ENCODE results near the gene HTRA3.

Gene HTRA3

GRCh38 chr4:8244931-8245460, 24.6 kb upstream of the HTRA3 start:
- Histone ChIP-seq H3K27me3 (ENCODE audit: insufficient read depth, insufficient read length) (no peaks in the 10 kb centered on the region), H3K4me1 (ENCODE audit: insufficient read depth, insufficient read length) (peaks cover 7% of the 10 kb centered on the region), H3K9ac (ENCODE audit: insufficient read length, low read depth) (no peak overlapping the region), H3K4me3 (ENCODE audit: insufficient read length, low read depth) (no peak overlapping the region), H3K36me3 (ENCODE audit: insufficient read depth, insufficient read length, low read length) (no peaks in the 10 kb centered on the region), H3K9me3 (ENCODE audit: insufficient read depth, low read length) (no peaks in the 10 kb centered on the region)
- DNase-seq (ENCODE audit: low read depth, low spot score), result no peak
- TF ChIP-seq ZNF274 (IDR thresholded peaks at IDR 0.05; ENCODE audit: low read depth, low read length), result no peak
- no peak for TF ChIP-seq YY1 (IDR thresholded peaks at IDR 0.05; ENCODE audit: insufficient read depth, insufficient read length)
- TF ChIP-seq SUZ12 (IDR thresholded peaks at IDR 0.05; ENCODE audit: extremely low read depth, insufficient read depth, insufficient read length), result no peak

GRCh38 chr4:8245884-8246833, 23.4 kb upstream of the HTRA3 start:
- Histone ChIP-seq H3K4me3 (ENCODE audit: insufficient read length, low read depth) (no peak overlapping the region), H3K9ac (ENCODE audit: insufficient read length, low read depth) (no peak overlapping the region), H3K9me3 (ENCODE audit: insufficient read depth, low read length) (no peaks in the 10 kb centered on the region), H3K36me3 (ENCODE audit: insufficient read depth, insufficient read length, low read length) (no peaks in the 10 kb centered on the region), H3K27me3 (ENCODE audit: insufficient read depth, insufficient read length) (no peaks in the 10 kb centered on the region), H3K4me1 (ENCODE audit: insufficient read depth, insufficient read length) (peaks cover 7% of the 10 kb centered on the region)
- no peak for DNase-seq (ENCODE audit: low read depth, low spot score)
- TF ChIP-seq SUZ12 (IDR thresholded peaks at IDR 0.05; ENCODE audit: extremely low read depth, insufficient read depth, insufficient read length) (no peak), ZNF274 (IDR thresholded peaks at IDR 0.05; ENCODE audit: low read depth, low read length) (no peak), YY1 (IDR thresholded peaks at IDR 0.05; ENCODE audit: insufficient read depth, insufficient read length) (no peak)

GRCh38 chr4:8247047-8247930, 22.3 kb upstream of the HTRA3 start:
- no peaks in the 10 kb centered on the region for H3K27me3 ChIP-seq (ENCODE audit: insufficient read depth, insufficient read length)
- H3K4me1 ChIP-seq (ENCODE audit: insufficient read depth, insufficient read length), result peaks cover 7% of the 10 kb centered on the region
- H3K36me3 ChIP-seq (ENCODE audit: insufficient read depth, insufficient read length, low read length), result no peaks in the 10 kb centered on the region
- TF ChIP-seq SUZ12 (IDR thresholded peaks at IDR 0.05; ENCODE audit: extremely low read depth, insufficient read depth, insufficient read length) (no peak), ZNF274 (IDR thresholded peaks at IDR 0.05; ENCODE audit: low read depth, low read length) (no peak), YY1 (IDR thresholded peaks at IDR 0.05; ENCODE audit: insufficient read depth, insufficient read length) (no peak)
- no peak for DNase-seq (ENCODE audit: low read depth, low spot score)
- no peak overlapping the region for H3K4me3 ChIP-seq (ENCODE audit: insufficient read length, low read depth)
- peak overlapping the region; percentile 32 for H3K9ac ChIP-seq (ENCODE audit: insufficient read length, low read depth)
- no peaks in the 10 kb centered on the region for H3K9me3 ChIP-seq (ENCODE audit: insufficient read depth, low read length)

- peaks cover 9% of the 10 kb centered on the region for H3K4me1 ChIP-seq (ENCODE audit: insufficient read depth, insufficient read length)
- H3K27me3 ChIP-seq (ENCODE audit: insufficient read depth, insufficient read length), result no peaks in the 10 kb centered on the region
- no peaks in the 10 kb centered on the region for H3K9me3 ChIP-seq (ENCODE audit: insufficient read depth, low read length)
- TF ChIP-seq SUZ12 (IDR thresholded peaks at IDR 0.05; ENCODE audit: extremely low read depth, insufficient read depth, insufficient read length) (no peak), ZNF274 (IDR thresholded peaks at IDR 0.05; ENCODE audit: low read depth, low read length) (no peak), YY1 (IDR thresholded peaks at IDR 0.05; ENCODE audit: insufficient read depth, insufficient read length) (no peak)
- H3K4me3 ChIP-seq (ENCODE audit: insufficient read length, low read depth), result no peak overlapping the region
- H3K9ac ChIP-seq (ENCODE audit: insufficient read length, low read depth), result no peak overlapping the region
- no peaks in the 10 kb centered on the region for H3K36me3 ChIP-seq (ENCODE audit: insufficient read depth, insufficient read length, low read length)
- no peak for DNase-seq (ENCODE audit: low read depth, low spot score)
Measured at GRCh38 chr4:8248091-8248490, 21.5 kb upstream of the HTRA3 start.

GRCh38 chr4:8250227-8250626, 19.3 kb upstream of the HTRA3 start:
- H3K27me3 ChIP-seq (ENCODE audit: insufficient read depth, insufficient read length), result no peaks in the 10 kb centered on the region
- TF ChIP-seq ZNF274 (IDR thresholded peaks at IDR 0.05; ENCODE audit: low read depth, low read length), result no peak
- TF ChIP-seq SUZ12 (IDR thresholded peaks at IDR 0.05; ENCODE audit: extremely low read depth, insufficient read depth, insufficient read length), result no peak
- TF ChIP-seq YY1 (IDR thresholded peaks at IDR 0.05; ENCODE audit: insufficient read depth, insufficient read length), result no peak

GRCh38 chr4:8250637-8251036, 18.9 kb upstream of the HTRA3 start:
- H3K9ac ChIP-seq (ENCODE audit: insufficient read length, low read depth), result no peak overlapping the region
- no peaks in the 10 kb centered on the region; the same call in 1 of the 2 replicates for H3K9me3 ChIP-seq (ENCODE audit: insufficient read depth, low read length)
- H3K27me3 ChIP-seq (ENCODE audit: insufficient read depth, insufficient read length), result no peaks in the 10 kb centered on the region
- no peaks in the 10 kb centered on the region for H3K36me3 ChIP-seq (ENCODE audit: insufficient read depth, insufficient read length, low read length)
- no peak overlapping the region for H3K4me3 ChIP-seq (ENCODE audit: insufficient read length, low read depth)
- DNase-seq (ENCODE audit: low read depth, low spot score), result no peak
- H3K4me1 ChIP-seq (ENCODE audit: insufficient read depth, insufficient read length), result peaks cover 12% of the 10 kb centered on the region
- TF ChIP-seq SUZ12 (IDR thresholded peaks at IDR 0.05; ENCODE audit: extremely low read depth, insufficient read depth, insufficient read length), result no peak
- no peak for TF ChIP-seq ZNF274 (IDR thresholded peaks at IDR 0.05; ENCODE audit: low read depth, low read length)
- TF ChIP-seq YY1 (IDR thresholded peaks at IDR 0.05; ENCODE audit: insufficient read depth, insufficient read length), result no peak

More at GRCh38 chr4:8250227-8250626, 19.3 kb upstream of the HTRA3 start:
- H3K4me1 ChIP-seq (ENCODE audit: insufficient read depth, insufficient read length), result peaks cover 12% of the 10 kb centered on the region
- H3K9ac ChIP-seq (ENCODE audit: insufficient read length, low read depth), result no peak overlapping the region
- H3K4me3 ChIP-seq (ENCODE audit: insufficient read length, low read depth), result no peak overlapping the region
- no peaks in the 10 kb centered on the region for H3K36me3 ChIP-seq (ENCODE audit: insufficient read depth, insufficient read length, low read length)
- H3K9me3 ChIP-seq (ENCODE audit: insufficient read depth, low read length), result no peaks in the 10 kb centered on the region; the same call in 1 of the 2 replicates
- DNase-seq (ENCODE audit: low read depth, low spot score), result no peak

Measured in NT2/D1 (cell line).